HEK293 (cell line): Measurements from ENCODE around the gene ASB10.

ENCODE experiments used
- KLF7 ChIP-seq: fragments of 450-650 bp; formaldehyde crosslinking; IDR thresholded peaks from 2 replicates; pipeline ENCODE4 v1.5.1; 2016; ENCODE audit warnings: missing biosample characterization, missing genetic modification characterization, borderline replicate concordance
- PBX3 ChIP-seq: sonication (generic); formaldehyde crosslinking; IDR thresholded peaks from 2 replicates; pipeline ENCODE4 v1.8.1; 2022; ENCODE audit warnings: mild to moderate bottlenecking, moderate library complexity, missing genetic modification reagents
- PRDM1 ChIP-seq: fragments of 450-650 bp; formaldehyde crosslinking; IDR thresholded peaks from 2 replicates; pipeline ENCODE4; 2016; ENCODE audit warnings: missing biosample characterization, missing genetic modification characterization
- SCRT2 ChIP-seq: fragments of 450-650 bp; formaldehyde crosslinking; IDR thresholded peaks from 2 replicates; pipeline ENCODE4 v1.5.1; 2016; ENCODE audit warnings: missing biosample characterization, missing genetic modification characterization
- YY1 ChIP-seq: fragments of 450-650 bp; formaldehyde crosslinking; IDR thresholded peaks from 2 replicates; pipeline ENCODE4 v1.5.1; 2018; ENCODE audit warnings: missing biosample characterization, missing genetic modification characterization
- ZBTB17 ChIP-seq: fragments of 450-650 bp; formaldehyde crosslinking; IDR thresholded peaks from 2 replicates; pipeline ENCODE4 v1.5.1; 2016; ENCODE audit warnings: missing biosample characterization, missing genetic modification characterization
- ZBTB26 ChIP-seq: fragments of 450-650 bp; formaldehyde crosslinking; optimal IDR thresholded peaks from 2 replicates; pipeline ENCODE3; 2016; ENCODE audit warnings: missing biosample characterization, mild to moderate bottlenecking, missing genetic modification characterization
- ZFP69B ChIP-seq: fragments of 450-650 bp; formaldehyde crosslinking; IDR thresholded peaks from 2 replicates; pipeline ENCODE4 v1.5.1; 2016; ENCODE audit warnings: missing biosample characterization, missing genetic modification characterization
- ZNF169 ChIP-seq: fragments of 450-650 bp; formaldehyde crosslinking; IDR thresholded peaks from 2 replicates; pipeline ENCODE4 v1.5.1; 2016; ENCODE audit warnings: missing biosample characterization, missing genetic modification characterization
- ZNF18 ChIP-seq: fragments of 450-650 bp; formaldehyde crosslinking; IDR thresholded peaks from 2 replicates; pipeline ENCODE4 v1.5.1; 2016; ENCODE audit warnings: missing biosample characterization, missing genetic modification characterization
- ZNF184 ChIP-seq: fragments of 450-650 bp; IDR thresholded peaks from 2 replicates; pipeline ENCODE4 v1.5.1; 2018; ENCODE audit warnings: missing biosample characterization, mild to moderate bottlenecking, missing genetic modification characterization
- ZNF280D ChIP-seq: fragments of 450-650 bp; formaldehyde crosslinking; IDR thresholded peaks from 2 replicates; pipeline ENCODE4 v1.5.1; 2016; ENCODE audit warnings: missing biosample characterization, missing genetic modification characterization
- ZNF302 ChIP-seq: fragments of 450-650 bp; formaldehyde crosslinking; IDR thresholded peaks from 2 replicates; pipeline ENCODE4 v1.5.1; 2016; ENCODE audit warnings: missing biosample characterization, missing genetic modification characterization, low read depth
- ZNF324 ChIP-seq: fragments of 450-650 bp; formaldehyde crosslinking; IDR thresholded peaks from 2 replicates; pipeline ENCODE4 v1.5.1; 2016; ENCODE audit warnings: missing biosample characterization, missing genetic modification characterization
- ZNF335 ChIP-seq: fragments of 450-650 bp; formaldehyde crosslinking; conservative IDR thresholded peaks from 2 replicates; pipeline ENCODE4 v1.5.1; 2016; ENCODE audit warnings: missing biosample characterization, missing genetic modification characterization
- ZNF341 ChIP-seq: fragments of 450-650 bp; formaldehyde crosslinking; IDR thresholded peaks from 2 replicates; pipeline ENCODE4; 2016; ENCODE audit warnings: low read depth, missing biosample characterization, missing genetic modification characterization
- ZNF513 ChIP-seq: fragments of 450-650 bp; IDR thresholded peaks from 2 replicates; pipeline ENCODE4 v1.5.1; 2018; ENCODE audit warnings: missing biosample characterization, missing genetic modification characterization
- ZNF610 ChIP-seq: fragments of 450-650 bp; formaldehyde crosslinking; IDR thresholded peaks from 2 replicates; pipeline ENCODE4 v1.5.1; 2016; ENCODE audit warnings: missing biosample characterization, missing genetic modification characterization, borderline replicate concordance
- ZNF624 ChIP-seq: fragments of 450-650 bp; formaldehyde crosslinking; IDR thresholded peaks from 2 replicates; pipeline ENCODE4 v1.5.1; 2017; ENCODE audit warnings: missing biosample characterization, missing genetic modification characterization
- ZNF670 ChIP-seq: fragments of 450-650 bp; formaldehyde crosslinking; IDR thresholded peaks from 2 replicates; pipeline ENCODE4 v1.5.1; 2016; ENCODE audit warnings: missing biosample characterization, missing genetic modification characterization, low read depth
- ZNF701 ChIP-seq: fragments of 450-650 bp; formaldehyde crosslinking; IDR thresholded peaks from 2 replicates; pipeline ENCODE4 v1.5.1; 2016; ENCODE audit warnings: missing biosample characterization, missing genetic modification characterization
- ZNF704 ChIP-seq: fragments of 450-650 bp; formaldehyde crosslinking; IDR thresholded peaks from 2 replicates; pipeline ENCODE4 v1.5.1; 2016; ENCODE audit warnings: missing biosample characterization, missing genetic modification characterization
- ZNF76 ChIP-seq: fragments of 450-650 bp; formaldehyde crosslinking; IDR thresholded peaks from 2 replicates; pipeline ENCODE4; 2016; ENCODE audit warnings: low read depth, missing biosample characterization, missing genetic modification characterization, borderline replicate concordance
- ZSCAN18 ChIP-seq: fragments of 450-650 bp; formaldehyde crosslinking; IDR thresholded peaks from 2 replicates; pipeline ENCODE4 v1.5.1; 2016; ENCODE audit warnings: missing biosample characterization, missing genetic modification characterization
- ZSCAN4 ChIP-seq: fragments of 450-650 bp; formaldehyde crosslinking; IDR thresholded peaks from 2 replicates; pipeline ENCODE4 v1.5.1; 2017; ENCODE audit warnings: missing biosample characterization, missing genetic modification characterization
- ZXDB ChIP-seq: fragments of 450-650 bp; formaldehyde crosslinking; IDR thresholded peaks from 2 replicates; pipeline ENCODE4 v1.5.1; 2016; ENCODE audit warnings: missing biosample characterization, missing genetic modification characterization

The ASB10 gene

GRCh38 chr7:151172273-151173141 lies 14.5 kb downstream of the ASB10 start (continued):
- TF ChIP-seq ZBTB26 (tag by site-specific recombination) (peak; percentile 48), ZNF701 (0 out of 2 replicates have a peak, but pooled peaks have one; percentile 10), ZNF324 (peak; percentile 82; the same call in 1 of the 2 replicates), ZNF704 (no peak), ZNF341 (tag by site-specific recombination) (no peak), ZNF624 (tag by site-specific recombination) (no peak), ZNF302 (no peak), ZNF335 (tag by site-specific recombination) (no peak), PRDM1 (tag by site-specific recombination) (peak; percentile 62), ZNF610 (peak; percentile 45; the same call in 1 of the 2 replicates), ZNF513 (tag by site-specific recombination) (no peak), YY1 (tag by site-specific recombination) (0 out of 2 replicates have a peak, but pooled peaks have one; percentile 20), ZNF76 (tag by site-specific recombination) (no peak), ZSCAN18 (tag by site-specific recombination) (no peak), ZNF280D (tag by site-specific recombination) (0 out of 2 replicates have a peak, but pooled peaks have one; percentile 30), KLF7 (tag by site-specific recombination) (0 out of 2 replicates have a peak, but pooled peaks have one; percentile 28), SCRT2 (tag by site-specific recombination) (no peak), ZXDB (tag by site-specific recombination) (no peak), ZNF18 (no peak), ZNF169 (tag by site-specific recombination) (no peak), ZNF670 (tag by site-specific recombination) (no peak), ZFP69B (tag by site-specific recombination) (peak; percentile 61; the same call in 1 of the 2 replicates), PBX3 (CRISPR knock-in tag) (no peak), ZBTB17 (tag by site-specific recombination) (peak; percentile 64), ZNF184 (tag by site-specific recombination) (peak; percentile 21; the same call in 1 of the 2 replicates), ZSCAN4 (no peak)
